NCI-H2081 (cell line): Measurements from ENCODE around the gene PIEZO1.

Source experiments
- DNase-seq, 2 experiments: peaks; one replicate each; lab custom pipeline; 2025; lab: John Stamatoyannopoulos, UW

The PIEZO1 gene

GRCh38 chr16:88716601-88717001 is 68.4 kb downstream of the PIEZO1 start:
- DNase-seq, result no peak

- DNase-seq, result no peak
Observed at GRCh38 chr16:88716201-88716600, 68.8 kb downstream of the PIEZO1 start.

DNA sequence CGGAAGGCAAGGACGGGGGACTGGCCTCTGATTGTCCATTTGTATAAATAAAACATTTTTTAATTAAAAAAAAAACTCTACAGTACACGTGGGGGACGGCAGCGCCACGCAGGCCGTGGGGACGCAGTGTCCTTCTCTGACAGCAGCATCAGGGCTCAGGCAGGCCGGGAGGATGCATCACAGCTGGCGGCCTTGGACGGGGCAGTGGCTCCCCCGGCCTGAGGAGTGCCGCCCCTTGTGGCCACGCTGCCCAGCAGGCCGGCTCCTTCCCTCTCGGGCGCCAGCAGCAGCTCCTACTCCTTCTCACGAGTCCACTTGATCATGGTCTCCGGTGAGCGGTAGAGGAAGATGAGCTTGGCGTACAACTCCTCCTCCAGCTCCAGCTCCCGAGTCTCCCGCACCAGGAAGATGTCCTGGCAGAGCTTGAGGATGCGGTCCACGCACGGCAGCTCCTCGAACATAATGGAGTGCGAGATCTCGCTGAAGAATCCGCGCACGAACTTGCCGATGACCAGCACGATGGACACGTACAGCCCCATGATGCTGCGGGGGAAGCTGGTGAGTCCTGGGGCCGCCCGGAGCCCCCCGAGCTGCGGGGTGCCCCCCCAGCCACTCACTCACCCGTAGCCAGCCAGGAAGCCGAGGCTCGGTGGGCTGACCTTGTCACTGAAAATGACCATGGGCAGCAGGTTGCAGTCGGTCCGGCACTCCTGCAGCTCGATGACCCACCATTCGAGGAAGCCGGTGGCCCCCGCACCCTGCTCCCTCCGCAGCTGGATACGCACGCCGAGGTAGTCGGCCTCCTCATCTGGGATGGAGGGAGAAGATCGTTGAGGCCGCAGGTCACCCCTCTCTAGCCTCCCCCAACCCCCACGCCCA is 69.5 kb downstream of the PIEZO1 start:
- DNase-seq, result no peak

DNA sequence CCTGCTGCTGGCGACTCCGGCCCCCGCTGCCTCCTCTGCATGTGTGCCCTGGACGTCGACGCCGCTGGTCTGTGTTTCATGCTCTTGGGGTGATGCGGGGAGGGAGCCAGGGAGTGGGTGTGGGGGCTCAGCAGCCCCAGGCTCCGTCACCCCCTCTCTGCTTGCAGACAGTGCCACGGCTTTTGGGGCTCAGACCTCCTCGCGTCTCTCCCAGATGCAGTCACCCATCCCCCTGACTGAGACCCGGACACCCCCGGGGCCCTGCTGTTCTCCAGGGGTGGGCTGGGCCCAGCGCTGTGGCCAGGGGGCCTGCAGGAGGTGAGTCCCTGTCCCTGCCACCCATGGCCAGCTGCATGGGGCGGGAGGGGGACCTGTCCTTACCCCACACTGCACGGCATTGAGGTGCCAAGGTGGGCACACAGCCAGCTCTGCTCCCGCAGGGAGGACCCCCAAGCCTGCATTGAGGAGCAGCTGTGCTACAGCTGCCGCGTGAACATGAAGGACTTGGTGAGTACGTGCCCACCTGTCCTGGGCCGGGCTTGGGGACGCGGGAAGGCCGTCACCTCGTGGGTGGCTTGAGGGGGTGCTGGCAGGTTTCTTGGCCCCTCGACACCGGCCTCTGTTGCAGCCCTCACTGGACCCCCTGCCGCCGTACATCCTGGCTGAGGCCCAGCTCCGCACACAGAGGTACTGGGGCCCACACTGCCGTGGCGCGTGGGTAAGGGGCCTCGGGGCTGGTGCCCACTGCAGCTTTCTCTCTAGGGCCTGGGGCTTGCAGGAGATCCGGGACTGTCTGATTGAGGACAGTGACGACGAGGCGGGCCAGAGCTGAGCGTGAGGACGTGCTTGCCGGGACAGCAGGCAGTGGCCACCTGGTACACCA is 70.4 kb downstream of the PIEZO1 start:
- no peak for DNase-seq

GRCh38 chr16:88713568-88714419 is 71.2 kb downstream of the PIEZO1 start:
- no peak for DNase-seq

DNA sequence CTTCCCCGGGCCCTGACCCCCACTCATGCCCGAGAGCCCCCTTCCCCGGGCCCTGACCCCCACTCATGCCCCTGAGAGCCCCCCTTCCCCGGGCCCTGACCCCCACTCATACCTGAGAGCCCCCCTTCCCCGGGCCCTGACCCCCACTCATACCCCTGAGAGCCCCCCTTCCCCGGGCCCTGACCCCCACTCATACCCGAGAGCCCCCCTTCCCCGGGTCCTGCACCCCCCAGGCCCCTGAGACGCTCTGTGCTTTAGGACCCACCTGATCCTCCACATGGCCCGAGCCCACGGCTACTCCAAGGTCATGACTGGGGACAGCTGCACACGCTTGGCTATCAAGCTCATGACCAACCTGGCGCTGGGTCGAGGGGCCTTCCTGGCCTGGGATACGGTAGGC is 72.0 kb downstream of the PIEZO1 start:
- DNase-seq, result no peak

GRCh38 chr16:88712362-88712979 is 72.5 kb downstream of the PIEZO1 start:
- no peak for DNase-seq

DNA sequence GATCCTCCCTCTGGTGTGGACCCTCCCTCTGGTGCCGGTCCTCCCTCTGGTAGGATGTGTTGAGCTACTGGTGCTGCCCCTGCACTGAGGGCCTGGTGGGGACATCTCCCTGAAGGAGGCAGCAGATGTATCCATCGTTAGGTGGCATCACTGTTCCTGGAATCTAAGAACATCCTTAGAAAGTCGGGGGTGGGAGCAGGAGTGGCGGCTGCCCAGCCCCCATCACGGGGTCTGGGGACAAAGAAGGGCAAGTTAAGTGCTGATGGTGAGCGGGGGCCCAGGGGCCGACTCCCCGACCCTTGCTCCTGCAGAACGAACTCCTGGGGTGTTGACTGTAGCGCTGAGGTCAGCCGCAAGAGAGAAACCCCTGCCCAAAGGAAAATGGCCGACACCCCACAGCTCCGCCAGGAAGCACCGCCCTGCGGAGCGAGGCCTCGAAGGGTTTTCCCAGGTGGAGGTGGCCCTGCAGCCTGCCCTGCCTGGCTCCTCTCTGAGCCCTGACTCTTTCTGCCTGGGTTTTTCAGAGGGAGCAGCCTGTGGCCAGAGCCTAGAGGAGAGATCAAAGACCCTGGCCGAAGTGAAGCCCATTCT is 73.2 kb downstream of the PIEZO1 start:
- no peak for DNase-seq

DNA sequence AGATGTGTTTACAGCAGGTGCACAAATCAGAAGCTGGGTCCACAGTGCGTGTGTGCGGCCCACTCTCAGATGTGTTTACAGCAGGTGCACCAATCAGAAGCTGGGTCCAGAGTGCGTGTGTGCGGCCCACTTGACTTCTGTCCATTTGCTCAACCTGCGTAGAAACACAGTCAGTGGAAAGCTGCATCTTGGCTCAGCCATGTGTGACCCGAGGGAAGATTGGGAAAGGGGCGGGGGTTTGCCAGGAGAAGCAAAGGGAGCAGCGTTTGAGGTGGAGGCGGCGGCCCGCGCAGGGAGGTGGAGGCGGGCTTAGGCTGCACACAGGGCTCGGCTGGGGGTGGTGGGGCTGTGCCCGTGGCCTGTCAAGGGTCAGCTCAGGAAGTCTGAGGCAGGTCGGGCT is 74.5 kb downstream of the PIEZO1 start:
- no peak for DNase-seq

- DNase-seq, result no peak
Observed at GRCh38 chr16:88706965-88707826, 77.8 kb downstream of the PIEZO1 start.

GRCh38 chr16:88706229-88706964 is 78.6 kb downstream of the PIEZO1 start, which contains the start of the genes CTU2 and RNF166:
Gene CTU2 (plus strand): TSS chr16:88706503. CDS start chr16:88706531, 28 bp downstream.
Gene RNF166 (minus strand): TSS chr16:88706408. CDS start chr16:88706325, 83 bp downstream.
- DNase-seq, result peak; percentile 64 to 76

- no peak for DNase-seq
Observed at GRCh38 chr16:88705801-88706228, 79.2 kb downstream of the PIEZO1 start.

DNA sequence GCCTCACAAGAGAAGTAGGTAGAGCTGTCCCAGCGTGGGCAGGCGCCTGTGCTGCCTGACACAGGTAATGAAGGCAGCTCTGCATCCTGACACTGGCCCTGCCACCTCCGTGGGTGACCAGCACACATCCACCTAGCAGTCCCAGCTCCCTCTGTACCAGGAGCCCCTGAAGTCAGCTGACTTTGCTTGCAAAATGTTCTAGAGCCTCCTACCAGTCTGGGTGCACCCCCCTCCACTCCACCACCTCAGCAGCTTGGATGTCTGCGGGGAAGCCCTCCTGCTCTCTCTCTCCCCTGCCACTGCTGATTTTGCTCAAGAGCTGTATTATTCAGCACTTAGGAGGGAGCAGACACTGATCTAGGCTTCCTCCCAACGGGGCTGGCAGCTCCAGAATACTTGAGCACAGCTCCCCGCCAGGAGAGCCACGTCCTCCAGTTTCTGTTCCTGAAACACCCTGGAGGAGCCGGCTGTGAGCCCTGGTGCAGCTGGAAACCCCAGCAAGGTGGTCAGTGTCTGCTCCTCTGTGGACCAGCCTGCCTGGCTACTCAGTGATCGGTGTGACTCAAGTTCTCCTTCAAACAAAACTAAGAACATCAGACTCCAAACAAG is 79.8 kb downstream of the PIEZO1 start:
- no peak for DNase-seq

GRCh38 chr16:88703486-88704309 is 81.3 kb downstream of the PIEZO1 start:
- no peak for DNase-seq

GRCh38 chr16:88702371-88703210 is 82.4 kb downstream of the PIEZO1 start:
- no peak for DNase-seq

GRCh38 chr16:88701581-88702370 is 83.2 kb downstream of the PIEZO1 start:
- DNase-seq, result no peak
